SK-N-SH (cell line): ENCODE results near the gene PPM1B. TPM values are rescaled to one million over a fixed set of nuclear protein-coding genes. Genes with fewer than 3 reads are reported as not detected.

ENCODE experiments used
- CTCF ChIA-PET: fragments of 300-600, 350-600 bp; formaldehyde crosslinking; extraction: SDS; loops from one replicate; lab custom pipeline; 2021; lab: Yijun Ruan, JAX
- POLR2A ChIA-PET: fragments of 350-600 bp; sonication (Branson Sonifier 250); formaldehyde crosslinking; extraction: SDS; loops from one replicate; lab custom pipeline; 2020; ENCODE audit warnings: antibody characterized with exemption, inconsistent platforms; lab: Yijun Ruan, JAX
- DNase-seq: peaks from one replicate; pipeline ENCODE4 v3.0.0; 2012
- H2AFZ ChIP-seq: fragments of 200-600 bp; sonication (generic); 2 replicates; pipeline ENCODE4 v1.8.1; 2016; ENCODE audit warnings: antibody characterized with exemption, mild to moderate bottlenecking, low read depth
- H3F3A ChIP-seq: fragments of 200-600 bp; sonication (generic); replicated peaks from 2 replicates; pipeline ENCODE3; 2016; ENCODE audit warnings: antibody characterized with exemption, mild to moderate bottlenecking; ENCODE audit not compliant: insufficient read depth
- H3K27ac ChIP-seq, 2 experiments: fragments of 200-500 bp in 1 of 2; fragments of 200-600 bp in 1 of 2; sonication (Bioruptor generic) in 1 of 2; sonication (generic), shearing (Covaris generic) in 1 of 2; 2 replicates each; pipeline versions ENCODE4 v1.5.1 to v1.6.1; 2014 to 2016; ENCODE audit warnings: low read depth in 2 of 2, inconsistent platforms in 1 of 2, low read length in 1 of 2, mild to moderate bottlenecking in 1 of 2, mixed read lengths in 1 of 2
- H3K27me3 ChIP-seq: fragments of 200-600 bp; sonication (generic), shearing (Covaris generic); 2 replicates; pipeline ENCODE4 v1.6.1; 2016; ENCODE audit warnings: mixed run types; ENCODE audit not compliant: insufficient read depth
- H3K36me3 ChIP-seq, 2 experiments: fragments of 200-500 bp in 1 of 2; fragments of 200-600 bp in 1 of 2; sonication (Bioruptor generic) in 1 of 2; sonication (generic) in 1 of 2; replicated peaks in 1 of 2; 2 replicates each; pipeline versions ENCODE3 to v1.5.1; 2014 to 2016; ENCODE audit warnings: low read length in 1 of 2, mild to moderate bottlenecking in 1 of 2; ENCODE audit not compliant: insufficient read depth in 2 of 2, control insufficient read depth in 1 of 2
- H3K4me1 ChIP-seq, 2 experiments: fragments of 200-500 bp in 1 of 2; fragments of 200-600 bp in 1 of 2; sonication (Bioruptor generic) in 1 of 2; sonication (generic), shearing (Covaris generic) in 1 of 2; 2 replicates each; pipeline versions ENCODE4 v1.5.1 to v1.6.1; 2014 to 2016; ENCODE audit warnings: low read depth in 1 of 2, low read length in 1 of 2, mixed run types in 1 of 2; ENCODE audit not compliant: insufficient read depth in 2 of 2, control insufficient read depth in 1 of 2
- H3K4me2 ChIP-seq: fragments of 200-600 bp; sonication (generic), shearing (Covaris generic); 2 replicates; pipeline ENCODE4 v1.6.1; 2017; ENCODE audit warnings: mixed run types
- H3K4me3 ChIP-seq, 2 experiments: fragments of 200-500 bp in 1 of 2; fragments of 200-600 bp in 1 of 2; sonication (Bioruptor generic) in 1 of 2; sonication (generic), shearing (Covaris generic) in 1 of 2; 2 replicates each; pipeline versions ENCODE4 v1.5.1 to v1.8.1; 2014 to 2016; ENCODE audit warnings: low read depth in 2 of 2, inconsistent platforms in 1 of 2, low read length in 1 of 2, mild to moderate bottlenecking in 1 of 2, mixed read lengths in 1 of 2, moderate library complexity in 1 of 2
- H3K79me2 ChIP-seq: fragments of 200-600 bp; sonication (generic); 2 replicates; pipeline ENCODE4 v1.8.1; 2017; ENCODE audit warnings: mild to moderate bottlenecking; ENCODE audit not compliant: insufficient read depth
- H3K9ac ChIP-seq: fragments of 200-600 bp; sonication (generic); 2 replicates; pipeline ENCODE4 v1.6.1; 2017; ENCODE audit warnings: mixed run types
- H3K9me2 ChIP-seq: fragments of 200-600 bp; sonication (generic); 2 replicates; pipeline ENCODE4 v1.6.1; 2017; ENCODE audit warnings: mixed run types
- H3K9me3 ChIP-seq: fragments of 200-600 bp; sonication (generic); 2 replicates; pipeline ENCODE4 v1.6.1; 2017; ENCODE audit warnings: mixed run types, mild to moderate bottlenecking, moderate library complexity
- H4K20me1 ChIP-seq: fragments of 200-600 bp; sonication (generic); 2 replicates; pipeline ENCODE4 v1.6.1; 2017; ENCODE audit warnings: mild to moderate bottlenecking, mixed run types; ENCODE audit not compliant: insufficient read depth
- EP300 ChIP-seq, 2 experiments: IDR thresholded peaks; 2 replicates each; pipeline versions ENCODE4 v1.4.0 to v1.6.1; 2012; ENCODE audit warnings: borderline replicate concordance in 1 of 2, low read depth in 1 of 2, low read length in 1 of 2
- FOSL2 ChIP-seq: IDR thresholded peaks from 2 replicates; pipeline ENCODE4 v1.4.0; 2012; ENCODE audit warnings: low read depth, mild to moderate bottlenecking, moderate library complexity, borderline replicate concordance
- GABPA ChIP-seq: IDR thresholded peaks from 2 replicates; pipeline ENCODE4 v1.4.0; 2012; ENCODE audit warnings: low read depth, mild to moderate bottlenecking
- MEF2A ChIP-seq: IDR thresholded peaks from 2 replicates; pipeline ENCODE4 v1.4.0; 2012; ENCODE audit warnings: low read depth, borderline replicate concordance
- MXI1 ChIP-seq: IDR thresholded peaks from 2 replicates; pipeline ENCODE4 v1.6.1; 2012; ENCODE audit warnings: mild to moderate bottlenecking, low read depth, low read length, improper control_type of control experiment
- NFIC ChIP-seq: IDR thresholded peaks from 2 replicates; pipeline ENCODE4 v1.4.0; 2012; ENCODE audit warnings: borderline replicate concordance
- RAD21 ChIP-seq: IDR thresholded peaks from 2 replicates; pipeline ENCODE4 v1.6.1; 2012; ENCODE audit warnings: mild to moderate bottlenecking, low read length
- RXRA ChIP-seq: IDR thresholded peaks from 2 replicates; pipeline ENCODE4 v1.4.0; 2012; ENCODE audit warnings: low read depth, mild to moderate bottlenecking, borderline replicate concordance
- SMC3 ChIP-seq: IDR thresholded peaks from 2 replicates; pipeline ENCODE4 v1.6.1; 2012; ENCODE audit warnings: low read depth, low read length, improper control_type of control experiment
- TAF1 ChIP-seq: IDR thresholded peaks from 2 replicates; pipeline ENCODE4 v1.6.1; 2012; ENCODE audit warnings: low read depth, mild to moderate bottlenecking, low read length, moderate library complexity, borderline replicate concordance
- WGBS: methylation state at CpG from one replicate; pipeline ENCODE4 v1.1.6; 2017; ENCODE audit warnings: low lambda C conversion rate; 5-methylcytosine and 5-hydroxymethylcytosine counted together
- polyA plus RNA-seq, 3 experiments: library from polyadenylated mRNA; depleted of rRNA; stranded (reverse); fragments of >200 nt; gene quantifications; 2 replicates each; pipeline ENCODE4 v1.2.3, GENCODE V29; 2012
- TF ChIP-seq, protein P1 (sequence below): IDR thresholded peaks from 2 replicates; pipeline ENCODE4 v1.4.0; 2012; ENCODE audit warnings: low read depth
- TF ChIP-seq, protein P2 (sequence below): fragments of 150-350 bp; IDR thresholded peaks from 2 replicates; pipeline ENCODE4 v1.6.1; 2016; ENCODE audit warnings: mild to moderate bottlenecking, low read depth, low read length
- TF ChIP-seq, protein P3 (sequence below): IDR thresholded peaks from 2 replicates; pipeline ENCODE4 v1.4.0; 2012; ENCODE audit warnings: low read depth, borderline replicate concordance

PPM1B gene
- polyA plus RNA-seq, 1 of the 3 experiments (the other 2 are of a cell fraction) = 16.2 TPM

GRCh38 chr2:44189104-44189503, 20.4 kb downstream of the PPM1B start:
- Histone ChIP-seq H3K9me2 (no peaks in the 10 kb centered on the region), H3K79me2 (peaks cover 96% of the 10 kb centered on the region), H4K20me1 (peaks cover 4% of the 10 kb centered on the region), H3K4me2 (no peak overlapping the region), H2AFZ (no peak overlapping the region), H3K36me3 (no peaks in the 10 kb centered on the region), H3F3A (no peaks in the 10 kb centered on the region), H3K4me3 (no peak overlapping the region), H3K27me3 (no peaks in the 10 kb centered on the region), H3K9ac (no peak overlapping the region), H3K27ac (no peak overlapping the region), H3K9me3 (no peaks in the 10 kb centered on the region), H3K4me1 (0 out of 4 replicates have a peak, but pooled peaks cover 0 to 7% of the 10 kb centered on the region in 2 experiments)
- no peak for DNase-seq
- CTCF ChIA-PET = interaction anchor here (0.8 kb wide), 1 partner anchor 13 kb away, joined by 3 read pairs; no protein-coding TSS in a partner anchor
- TF ChIP-seq, protein P1, sequence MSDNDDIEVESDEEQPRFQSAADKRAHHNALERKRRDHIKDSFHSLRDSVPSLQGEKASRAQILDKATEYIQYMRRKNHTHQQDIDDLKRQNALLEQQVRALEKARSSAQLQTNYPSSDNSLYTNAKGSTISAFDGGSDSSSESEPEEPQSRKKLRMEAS = no peak
- TF ChIP-seq GABPA = no peak
- TF ChIP-seq NFIC = no peak
- no peak for TF ChIP-seq RXRA
- TF ChIP-seq RAD21 = no peak
- no peak for TF ChIP-seq MEF2A
- TF ChIP-seq, protein P2, sequence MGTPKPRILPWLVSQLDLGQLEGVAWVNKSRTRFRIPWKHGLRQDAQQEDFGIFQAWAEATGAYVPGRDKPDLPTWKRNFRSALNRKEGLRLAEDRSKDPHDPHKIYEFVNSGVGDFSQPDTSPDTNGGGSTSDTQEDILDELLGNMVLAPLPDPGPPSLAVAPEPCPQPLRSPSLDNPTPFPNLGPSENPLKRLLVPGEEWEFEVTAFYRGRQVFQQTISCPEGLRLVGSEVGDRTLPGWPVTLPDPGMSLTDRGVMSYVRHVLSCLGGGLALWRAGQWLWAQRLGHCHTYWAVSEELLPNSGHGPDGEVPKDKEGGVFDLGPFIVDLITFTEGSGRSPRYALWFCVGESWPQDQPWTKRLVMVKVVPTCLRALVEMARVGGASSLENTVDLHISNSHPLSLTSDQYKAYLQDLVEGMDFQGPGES = no peak
- no peak for TF ChIP-seq FOSL2
- 97% methylated on average over 4 of the region's 4 CpGs for WGBS
- POLR2A ChIA-PET = interaction anchor here (0.7 kb wide), 1 partner anchor 27 kb away, joined by 6 read pairs; no protein-coding TSS in a partner anchor

GRCh38 chr2:44190526-44190925, 21.9 kb downstream of the PPM1B start:
- Histone ChIP-seq H3K9me2 (no peaks in the 10 kb centered on the region), H3K27me3 (no peaks in the 10 kb centered on the region), H3K9me3 (no peaks in the 10 kb centered on the region), H3K79me2 (peaks cover 94% of the 10 kb centered on the region), H3K36me3 (no peaks in the 10 kb centered on the region), H3K9ac (no peak overlapping the region), H4K20me1 (peaks cover 4% of the 10 kb centered on the region), H2AFZ (no peak overlapping the region), H3K4me3 (no peak overlapping the region), H3K4me1 (0 out of 4 replicates have a peak, but pooled peaks cover 0 to 2% of the 10 kb centered on the region in 2 experiments), H3F3A (no peaks in the 10 kb centered on the region), H3K27ac (no peak overlapping the region), H3K4me2 (no peak overlapping the region)
- ChIA-PET POLR2A (no interaction called here), CTCF (interaction anchor here (1.3 to 2.1 kb wide), 2 partner anchors 10 to 12 kb away, joined by 3 to 4 read pairs; no protein-coding TSS in a partner anchor)
- no peak for DNase-seq
- 97% methylated on average over 3 of the region's 3 CpGs for WGBS
- TF ChIP-seq, protein P1 = no peak
- TF ChIP-seq SMC3 (no peak), TAF1 (no peak), MXI1 (no peak), EP300 (IDR thresholded peaks at IDR 0.05; ENCODE audit: borderline replicate concordance in 1 of 2, low read depth in 1 of 2, low read length in 1 of 2) (no peak), MEF2A (no peak)
- TF ChIP-seq, protein P3, sequence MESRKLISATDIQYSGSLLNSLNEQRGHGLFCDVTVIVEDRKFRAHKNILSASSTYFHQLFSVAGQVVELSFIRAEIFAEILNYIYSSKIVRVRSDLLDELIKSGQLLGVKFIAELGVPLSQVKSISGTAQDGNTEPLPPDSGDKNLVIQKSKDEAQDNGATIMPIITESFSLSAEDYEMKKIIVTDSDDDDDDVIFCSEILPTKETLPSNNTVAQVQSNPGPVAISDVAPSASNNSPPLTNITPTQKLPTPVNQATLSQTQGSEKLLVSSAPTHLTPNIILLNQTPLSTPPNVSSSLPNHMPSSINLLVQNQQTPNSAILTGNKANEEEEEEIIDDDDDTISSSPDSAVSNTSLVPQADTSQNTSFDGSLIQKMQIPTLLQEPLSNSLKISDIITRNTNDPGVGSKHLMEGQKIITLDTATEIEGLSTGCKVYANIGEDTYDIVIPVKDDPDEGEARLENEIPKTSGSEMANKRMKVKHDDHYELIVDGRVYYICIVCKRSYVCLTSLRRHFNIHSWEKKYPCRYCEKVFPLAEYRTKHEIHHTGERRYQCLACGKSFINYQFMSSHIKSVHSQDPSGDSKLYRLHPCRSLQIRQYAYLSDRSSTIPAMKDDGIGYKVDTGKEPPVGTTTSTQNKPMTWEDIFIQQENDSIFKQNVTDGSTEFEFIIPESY = no peak
